GM10248 (cell line): Measurements from ENCODE around the gene KCNIP3.
"Not testable (repeated sequence)": the region's sequence is repeated elsewhere in the genome, so short reads cannot be mapped to it uniquely, and the experiment has no call there.

Experiments used
- CTCF ChIA-PET: fragments of 300-600 bp; sonication (Branson Sonifier 250); formaldehyde crosslinking; extraction: SDS; loops from one replicate; lab custom pipeline; 2021; ENCODE audit warnings: antibody characterized with exemption; lab: Yijun Ruan, JAX
- POLR2A ChIA-PET: fragments of 350-650 bp; sonication (Branson Sonifier 250); formaldehyde crosslinking; extraction: SDS; loops from one replicate; lab custom pipeline; 2020; ENCODE audit warnings: antibody characterized with exemption; lab: Yijun Ruan, JAX
- DNase-seq: peaks from one replicate; pipeline ENCODE4 v3.0.0; 2012; ENCODE audit errors: extremely low spot score
- TF ChIP-seq, protein P1 (sequence below): IDR thresholded peaks from 2 replicates; pipeline ENCODE4 v1.5.1; 2012; ENCODE audit warnings: mild to moderate bottlenecking, low read depth; ENCODE audit errors: extremely low read depth, missing control alignments, control extremely low read depth

Gene KCNIP3

DNA sequence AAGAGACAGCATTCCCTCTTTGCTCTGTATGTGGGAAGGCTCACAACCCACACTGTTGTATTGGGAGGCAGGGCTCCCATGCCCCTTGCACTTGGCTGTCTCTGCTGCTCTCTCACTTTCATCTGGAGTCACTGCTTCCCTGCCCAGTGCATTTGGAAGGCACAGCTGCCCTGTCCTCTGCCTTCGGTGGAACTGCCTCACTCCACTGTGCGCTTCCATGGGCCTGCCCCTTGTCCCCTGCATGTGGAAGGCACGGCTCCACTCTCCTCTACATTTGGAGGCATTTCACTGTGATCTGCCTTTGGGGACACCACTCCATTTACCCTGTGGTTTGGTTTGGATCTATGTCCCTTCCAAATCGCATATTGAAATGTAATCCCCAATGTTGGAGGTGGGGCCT lies 32.0 kb upstream of the KCNIP3 start:
- ChIA-PET POLR2A (no interaction called here), CTCF (no interaction called here)
- TF ChIP-seq, protein P1, sequence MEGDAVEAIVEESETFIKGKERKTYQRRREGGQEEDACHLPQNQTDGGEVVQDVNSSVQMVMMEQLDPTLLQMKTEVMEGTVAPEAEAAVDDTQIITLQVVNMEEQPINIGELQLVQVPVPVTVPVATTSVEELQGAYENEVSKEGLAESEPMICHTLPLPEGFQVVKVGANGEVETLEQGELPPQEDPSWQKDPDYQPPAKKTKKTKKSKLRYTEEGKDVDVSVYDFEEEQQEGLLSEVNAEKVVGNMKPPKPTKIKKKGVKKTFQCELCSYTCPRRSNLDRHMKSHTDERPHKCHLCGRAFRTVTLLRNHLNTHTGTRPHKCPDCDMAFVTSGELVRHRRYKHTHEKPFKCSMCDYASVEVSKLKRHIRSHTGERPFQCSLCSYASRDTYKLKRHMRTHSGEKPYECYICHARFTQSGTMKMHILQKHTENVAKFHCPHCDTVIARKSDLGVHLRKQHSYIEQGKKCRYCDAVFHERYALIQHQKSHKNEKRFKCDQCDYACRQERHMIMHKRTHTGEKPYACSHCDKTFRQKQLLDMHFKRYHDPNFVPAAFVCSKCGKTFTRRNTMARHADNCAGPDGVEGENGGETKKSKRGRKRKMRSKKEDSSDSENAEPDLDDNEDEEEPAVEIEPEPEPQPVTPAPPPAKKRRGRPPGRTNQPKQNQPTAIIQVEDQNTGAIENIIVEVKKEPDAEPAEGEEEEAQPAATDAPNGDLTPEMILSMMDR, result no peak
- no peak for DNase-seq

DNA sequence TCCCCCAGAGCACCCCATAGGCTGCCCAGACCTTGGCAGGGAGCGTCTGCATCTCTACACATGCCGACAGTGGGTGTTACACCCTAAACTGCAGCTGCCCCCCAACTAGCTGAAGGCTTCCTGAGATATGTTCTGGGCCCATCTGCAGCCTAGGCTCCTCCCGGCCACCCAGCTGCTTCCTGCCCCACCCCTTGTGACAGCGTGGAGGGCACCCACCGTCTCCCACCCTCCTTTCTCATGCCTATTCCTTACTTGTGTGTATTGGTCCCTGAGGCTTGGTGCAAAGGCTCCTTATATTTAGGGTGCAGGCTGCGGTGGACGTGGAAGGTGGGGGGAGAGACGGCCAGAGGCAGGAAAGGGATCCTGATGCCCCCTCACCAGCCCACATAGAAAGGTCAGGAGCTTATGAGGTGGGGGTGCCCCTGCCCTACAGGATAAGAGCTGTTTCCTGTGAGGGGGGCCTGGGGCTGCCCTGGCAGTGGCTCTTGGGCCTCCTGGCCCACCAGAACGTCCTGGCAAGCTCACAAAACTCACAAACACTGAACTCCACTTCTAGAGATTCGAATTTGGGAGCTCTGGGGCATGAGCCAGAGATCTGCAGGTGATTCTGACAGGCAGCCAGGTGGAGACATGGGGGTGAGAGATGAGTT lies 30.2 kb upstream of the KCNIP3 start:
- no peak for DNase-seq
- TF ChIP-seq, protein P1, result no peak
- POLR2A ChIA-PET, result no interaction called here
- CTCF ChIA-PET, result interaction anchor here (0.8 to 1.4 kb wide), 2 partner anchors 22 to 29 kb away, joined by 3 read pairs; no protein-coding TSS in a partner anchor

DNA sequence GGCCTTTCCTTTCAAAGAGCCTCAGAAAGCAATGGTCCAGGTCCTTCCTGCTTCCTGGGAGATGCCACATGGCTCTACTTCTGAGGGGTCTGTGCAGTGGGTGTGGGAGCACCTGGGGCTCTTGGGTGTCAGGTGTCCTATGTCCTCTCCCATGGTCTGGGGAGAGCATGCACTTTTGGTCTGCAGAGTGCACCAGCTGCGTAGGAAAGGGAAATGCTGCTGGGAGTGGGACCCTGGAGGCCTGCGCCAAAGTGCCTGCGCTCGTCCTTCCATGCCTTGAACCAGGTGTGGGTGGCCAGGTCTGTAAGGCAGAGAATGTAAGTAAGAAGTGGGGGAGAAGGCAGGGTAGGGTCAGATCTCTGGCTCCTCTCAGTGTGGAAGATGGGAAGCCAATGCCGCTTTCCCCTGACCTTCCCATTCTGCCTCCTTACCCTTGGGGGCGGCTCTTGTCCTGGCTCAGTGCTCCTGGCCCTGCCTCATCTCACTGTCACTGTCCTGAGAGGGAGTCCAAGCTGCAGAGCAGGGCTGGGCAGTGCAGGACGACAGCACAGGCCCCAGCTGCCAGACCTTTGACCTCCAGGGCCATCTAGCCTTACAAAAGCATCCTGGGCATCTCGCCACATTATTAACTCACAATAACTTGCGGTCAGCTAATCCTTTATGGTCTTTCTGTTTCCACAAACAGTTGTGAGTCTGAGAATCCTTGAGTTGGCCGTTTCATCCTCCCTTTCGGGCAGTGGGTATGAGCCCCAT lies 29.5 kb upstream of the KCNIP3 start:
- CTCF ChIA-PET, result interaction anchor here (1.4 kb wide), 1 partner anchor 23 kb away, joined by 3 read pairs; no protein-coding TSS in a partner anchor
- POLR2A ChIA-PET, result no interaction called here
- no peak for DNase-seq
- TF ChIP-seq, protein P1, result no peak

DNA sequence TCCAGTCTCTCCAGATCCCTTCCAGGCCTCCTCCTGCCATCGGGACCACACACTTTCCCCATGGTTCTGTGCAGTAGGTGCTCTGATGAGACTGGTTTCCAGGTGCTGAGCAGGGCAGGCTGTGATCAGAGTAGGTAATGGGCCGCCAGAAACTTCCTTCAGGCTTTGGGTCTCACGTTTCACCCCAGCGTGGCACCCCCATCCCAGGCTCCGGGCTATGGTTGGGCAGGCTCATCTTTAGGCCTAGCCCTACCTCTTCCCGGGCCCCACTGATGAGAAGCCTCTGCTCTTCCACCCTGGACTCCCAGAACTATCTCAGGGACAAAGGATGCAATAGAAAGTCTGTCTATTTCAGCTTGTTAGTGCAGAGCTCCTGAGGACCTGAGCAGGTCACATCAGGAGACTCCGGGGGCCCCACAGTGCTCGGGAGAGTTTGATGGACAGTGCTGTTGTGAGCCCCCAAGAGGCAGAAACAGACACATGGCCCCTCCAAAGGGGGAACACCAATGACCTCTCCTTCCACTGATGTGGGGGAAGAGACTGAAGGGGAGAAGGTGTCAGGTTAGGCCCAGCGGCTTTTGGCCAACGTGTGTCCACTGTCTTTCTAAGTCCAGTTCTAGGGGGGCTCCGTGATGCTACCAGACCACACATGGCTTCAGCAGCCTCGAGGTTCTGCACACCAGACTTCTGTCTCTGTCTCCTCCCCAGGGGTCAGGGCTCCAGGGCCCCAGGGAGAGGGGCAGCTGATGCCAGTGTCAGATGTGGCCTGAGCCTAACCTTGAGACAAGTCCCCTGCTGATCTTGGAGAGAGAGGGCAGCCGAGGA lies 28.7 kb upstream of the KCNIP3 start:
- TF ChIP-seq, protein P1, result no peak
- ChIA-PET CTCF (interaction anchor here (1.4 kb wide), 1 partner anchor 23 kb away, joined by 3 read pairs; no protein-coding TSS in a partner anchor), POLR2A (no interaction called here)
- DNase-seq, result no peak

DNA sequence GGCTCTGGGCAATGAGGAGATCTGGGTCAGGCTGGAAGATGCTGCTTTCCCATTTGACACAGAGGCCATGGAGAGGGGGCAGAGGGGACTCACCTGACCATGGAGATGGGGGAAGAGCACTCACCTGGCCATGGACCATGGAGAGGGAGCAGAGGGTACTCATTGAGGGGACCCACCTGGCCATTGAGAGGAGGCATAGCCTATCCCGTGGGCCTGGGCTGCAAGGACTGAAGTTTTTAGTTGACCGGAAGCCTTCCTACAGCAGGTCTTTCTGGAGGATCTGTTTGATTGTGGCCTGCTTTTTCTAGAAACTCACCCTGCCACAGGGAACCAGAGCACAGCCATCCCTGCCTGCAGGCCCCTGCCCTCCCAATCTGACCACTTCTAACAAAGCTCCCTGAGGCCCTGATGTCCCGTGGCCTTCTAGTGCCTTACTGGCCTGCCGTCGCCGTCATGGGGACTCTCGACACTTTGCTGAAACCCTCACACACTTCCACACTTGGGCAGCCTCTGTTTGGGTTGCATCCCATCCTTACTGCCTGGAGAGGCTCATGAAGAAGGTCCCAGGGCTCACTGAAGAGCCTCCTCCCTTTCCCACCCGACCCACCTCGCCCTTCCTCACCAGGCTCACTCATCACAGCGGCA lies 28.0 kb upstream of the KCNIP3 start:
- TF ChIP-seq, protein P1, result no peak
- DNase-seq, result no peak
- ChIA-PET CTCF (no interaction called here), POLR2A (no interaction called here)

DNA sequence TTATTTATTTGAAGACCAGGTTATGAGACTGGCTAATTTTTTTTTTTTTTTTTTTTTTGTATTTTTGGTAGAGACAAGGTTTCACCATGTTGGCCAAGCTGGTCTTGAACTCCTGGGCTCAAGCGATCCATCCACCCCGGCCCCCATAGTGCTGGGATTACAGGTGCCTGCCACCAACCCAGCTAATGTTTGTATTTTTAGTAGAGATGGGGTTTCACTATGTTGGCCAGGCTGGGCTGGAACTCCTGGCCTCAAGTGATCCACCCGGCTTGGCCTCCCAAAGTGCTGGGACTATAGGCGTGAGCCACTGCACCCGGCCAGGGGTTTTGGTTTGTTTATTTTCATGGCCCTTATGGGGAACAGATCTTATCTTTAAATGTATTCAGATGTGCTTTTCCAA lies 27.4 kb upstream of the KCNIP3 start:
- POLR2A ChIA-PET, DNase-seq, CTCF ChIA-PET: not testable (repeated sequence)
